Measurements from ENCODE around the gene NDUFS8.

GRCh38 chr11:68064926-68065325 lies 34.4 kb downstream of the NDUFS8 start:
- no peak for TF ChIP-seq CTCF (conservative IDR thresholded peaks at IDR 0.05 in 1 of 2, IDR thresholded peaks at IDR 0.05 in 1 of 2; ENCODE audit: extremely low read depth in 1 of 2, insufficient read depth in 1 of 2, low read depth in 1 of 2, low read length in 2 of 2)
- TF ChIP-seq EZH2 (IDR thresholded peaks at IDR 0.05; ENCODE audit: borderline replicate concordance, low read length), result no peak
